HepG2 (cell line): ENCODE data around the gene RPS2. TPM values are rescaled to one million over a fixed set of nuclear protein-coding genes. Genes with fewer than 3 reads are reported as not detected.

Source experiments
- polyA plus RNA-seq, 8 experiments: library from polyadenylated mRNA; depleted of rRNA in 3 of 8; stranded (reverse) in 7 of 8; unstranded in 1 of 8; fragments of >200 nt; fragmentation: Illumina TruSeq in 4 of 8; extraction: Trizol in 4 of 8; gene quantifications; 2 replicates each; pipeline versions ENCODE4 v1.2.1 to v1.2.3, GENCODE V29; 2011 to 2016; ENCODE audit warnings: low read depth in 4 of 8, missing spikeins in 1 of 8, mixed read lengths in 1 of 8; ENCODE audit not compliant: insufficient read depth in 1 of 8
- small RNA-seq, 3 experiments: library from RNA; depleted of rRNA; stranded (forward); fragments of <200 nt; gene quantifications; one replicate each; pipeline ENCODE3, GENCODE V24; 2012; ENCODE audit warnings: low read depth in 2 of 3, low replicate concordance in 1 of 3; ENCODE audit not compliant: insufficient read length in 3 of 3, insufficient read depth in 2 of 3
- total RNA-seq, 5 experiments: library from RNA; depleted of rRNA; stranded (reverse); fragments of >200 nt; fragmentation: Illumina TruSeq; extraction: Trizol; gene quantifications; 2 replicates each; pipeline ENCODE4 v1.2.3, GENCODE V29; 2016; ENCODE audit warnings: low read depth in 1 of 5

RPS2 gene
- total and polyA plus RNA-seq, 2 of the 13 experiments (the other 11 are each of a cell fraction or from before 2014, with no cell fraction given) = 1,908 to 4,514 TPM

Small RNA genes within 50 kb of the gene (small RNA-seq; reads per million reads assigned to genes)
- gene AC005363.2 (0 reads per million in 3 experiments), gene RN7SL219P (0 reads per million in 3 experiments), gene SNORA10 (0 reads per million in 3 experiments), gene SNORA64 (0 reads per million in 3 experiments)

Other genes starting within 250 kb of the RPS2 start
- gene NME3, start 193.3 kb downstream of the RPS2 start, total RNA-seq (2016; rRNA removed; fragmentation: Illumina TruSeq; extraction: Trizol) = 4.9 and 15.9 TPM in 2 replicates
- gene NME3, start 193.3 kb downstream of the RPS2 start, polyA plus RNA-seq (2011; rRNA removed) = 10.4 and 13.9 TPM in 2 replicates
- gene EME2, start 192.0 kb downstream of the RPS2 start, total RNA-seq (2016; rRNA removed; fragmentation: Illumina TruSeq; extraction: Trizol) = 1.7 and 7.6 TPM in 2 replicates
- gene EME2, start 192.0 kb downstream of the RPS2 start, polyA plus RNA-seq (2011; rRNA removed) = 4.4 and 6.5 TPM in 2 replicates
- gene MRPS34, start 191.7 kb downstream of the RPS2 start, total RNA-seq (2016; rRNA removed; fragmentation: Illumina TruSeq; extraction: Trizol) = 129 and 131 TPM in 2 replicates
- gene MRPS34, start 191.7 kb downstream of the RPS2 start, polyA plus RNA-seq (2011; rRNA removed) = 61.3 and 63.5 TPM in 2 replicates
- 8.2 and 13.2 TPM in 2 replicates for gene SPSB3, start 182.3 kb downstream of the RPS2 start, total RNA-seq (2016; rRNA removed; fragmentation: Illumina TruSeq; extraction: Trizol)
- gene SPSB3, start 182.3 kb downstream of the RPS2 start, polyA plus RNA-seq (2011; rRNA removed) = 21.9 and 26.7 TPM in 2 replicates
- 43.8 and 61.5 TPM in 2 replicates for gene NUBP2, start 181.9 kb downstream of the RPS2 start, total RNA-seq (2016; rRNA removed; fragmentation: Illumina TruSeq; extraction: Trizol)
- 25.7 and 33.5 TPM in 2 replicates for gene NUBP2, start 181.9 kb downstream of the RPS2 start, polyA plus RNA-seq (2011; rRNA removed)
- 0.81 and 2.4 TPM in 2 replicates for gene IGFALS, start 171.1 kb downstream of the RPS2 start, total RNA-seq (2016; rRNA removed; fragmentation: Illumina TruSeq; extraction: Trizol)
- 0.34 and 0.95 TPM in 2 replicates for gene IGFALS, start 171.1 kb downstream of the RPS2 start, polyA plus RNA-seq (2011; rRNA removed)
- gene HAGH, start 138.0 kb downstream of the RPS2 start, total RNA-seq (2016; rRNA removed; fragmentation: Illumina TruSeq; extraction: Trizol) = 55.6 and 70.4 TPM in 2 replicates
- gene HAGH, start 138.0 kb downstream of the RPS2 start, polyA plus RNA-seq (2011; rRNA removed) = 95.4 and 110 TPM in 2 replicates
- gene FAHD1, start 137.6 kb downstream of the RPS2 start, total RNA-seq (2016; rRNA removed; fragmentation: Illumina TruSeq; extraction: Trizol) = 45.3 and 55.1 TPM in 2 replicates
- gene FAHD1, start 137.6 kb downstream of the RPS2 start, polyA plus RNA-seq (2011; rRNA removed) = 39.0 and 45.0 TPM in 2 replicates
- gene MEIOB, start 92.7 kb downstream of the RPS2 start, total RNA-seq (2016; rRNA removed; fragmentation: Illumina TruSeq; extraction: Trizol) = not detected in 2 replicates
- gene MEIOB, start 92.7 kb downstream of the RPS2 start, polyA plus RNA-seq (2011; rRNA removed) = 0.05 and 0.17 TPM in 2 replicates
- not detected in 2 replicates for gene HS3ST6, start 46.4 kb downstream of the RPS2 start, total RNA-seq (2016; rRNA removed; fragmentation: Illumina TruSeq; extraction: Trizol)
- gene HS3ST6, start 46.4 kb downstream of the RPS2 start, polyA plus RNA-seq (2011; rRNA removed) = not detected in 2 replicates
- 32.1 and 49.0 TPM in 2 replicates for gene MSRB1, start 21.6 kb downstream of the RPS2 start, total RNA-seq (2016; rRNA removed; fragmentation: Illumina TruSeq; extraction: Trizol)
- 75.4 and 84.2 TPM in 2 replicates for gene MSRB1, start 21.6 kb downstream of the RPS2 start, polyA plus RNA-seq (2011; rRNA removed)
- gene RPL3L, start 10.1 kb downstream of the RPS2 start, total RNA-seq (2016; rRNA removed; fragmentation: Illumina TruSeq; extraction: Trizol) = not detected in 2 replicates
- gene RPL3L, start 10.1 kb downstream of the RPS2 start, polyA plus RNA-seq (2011; rRNA removed) = 0.17 and 0.30 TPM in 2 replicates
- 143 and 157 TPM in 2 replicates for gene NDUFB10, start 5.3 kb downstream of the RPS2 start, total RNA-seq (2016; rRNA removed; fragmentation: Illumina TruSeq; extraction: Trizol)
- gene NDUFB10, start 5.3 kb downstream of the RPS2 start, polyA plus RNA-seq (2011; rRNA removed) = 68.6 and 73.7 TPM in 2 replicates
- not detected in 2 replicates for gene RNF151, start 2.0 kb upstream of the RPS2 start, total RNA-seq (2016; rRNA removed; fragmentation: Illumina TruSeq; extraction: Trizol)
- gene RNF151, start 2.0 kb upstream of the RPS2 start, polyA plus RNA-seq (2011; rRNA removed) = not detected in 2 replicates
- 31.2 and 38.0 TPM in 2 replicates for gene TBL3, start 7.2 kb upstream of the RPS2 start, total RNA-seq (2016; rRNA removed; fragmentation: Illumina TruSeq; extraction: Trizol)
- gene TBL3, start 7.2 kb upstream of the RPS2 start, polyA plus RNA-seq (2011; rRNA removed) = 16.8 and 24.9 TPM in 2 replicates
- gene NOXO1, start 16.6 kb upstream of the RPS2 start, total RNA-seq (2016; rRNA removed; fragmentation: Illumina TruSeq; extraction: Trizol) = 0.21 and 1.4 TPM in 2 replicates
- gene NOXO1, start 16.6 kb upstream of the RPS2 start, polyA plus RNA-seq (2011; rRNA removed) = 0.69 and 1.4 TPM in 2 replicates
- gene GFER, start 19.4 kb upstream of the RPS2 start, total RNA-seq (2016; rRNA removed; fragmentation: Illumina TruSeq; extraction: Trizol) = 68.3 and 71.7 TPM in 2 replicates
- 28.6 and 35.9 TPM in 2 replicates for gene GFER, start 19.4 kb upstream of the RPS2 start, polyA plus RNA-seq (2011; rRNA removed)
- gene SYNGR3, start 25.1 kb upstream of the RPS2 start, total RNA-seq (2016; rRNA removed; fragmentation: Illumina TruSeq; extraction: Trizol) = 0.58 and 0.97 TPM in 2 replicates
- 5.7 and 7.4 TPM in 2 replicates for gene SYNGR3, start 25.1 kb upstream of the RPS2 start, polyA plus RNA-seq (2011; rRNA removed)
- gene ZNF598, start 45.0 kb upstream of the RPS2 start, total RNA-seq (2016; rRNA removed; fragmentation: Illumina TruSeq; extraction: Trizol) = 9.5 and 13.5 TPM in 2 replicates
- gene ZNF598, start 45.0 kb upstream of the RPS2 start, polyA plus RNA-seq (2011; rRNA removed) = 14.2 and 17.6 TPM in 2 replicates
- 0.97 TPM in 1 of 2 replicates, not detected in the other for gene NPW, start 55.0 kb upstream of the RPS2 start, total RNA-seq (2016; rRNA removed; fragmentation: Illumina TruSeq; extraction: Trizol)
- 0.24 and 0.25 TPM in 2 replicates for gene NPW, start 55.0 kb upstream of the RPS2 start, polyA plus RNA-seq (2011; rRNA removed)
- 15.8 and 23.7 TPM in 2 replicates for gene NHERF2, start 62.1 kb upstream of the RPS2 start, total RNA-seq (2016; rRNA removed; fragmentation: Illumina TruSeq; extraction: Trizol)
- 39.3 and 47.2 TPM in 2 replicates for gene NHERF2, start 62.1 kb upstream of the RPS2 start, polyA plus RNA-seq (2011; rRNA removed)
- gene NTHL1, start 83.0 kb upstream of the RPS2 start, total RNA-seq (2016; rRNA removed; fragmentation: Illumina TruSeq; extraction: Trizol) = 64.8 and 64.9 TPM in 2 replicates
- 47.5 and 55.6 TPM in 2 replicates for gene NTHL1, start 83.0 kb upstream of the RPS2 start, polyA plus RNA-seq (2011; rRNA removed)
- 10.3 and 19.6 TPM in 2 replicates for gene TSC2, start 83.2 kb upstream of the RPS2 start, total RNA-seq (2016; rRNA removed; fragmentation: Illumina TruSeq; extraction: Trizol)
- 40.4 and 44.6 TPM in 2 replicates for gene TSC2, start 83.2 kb upstream of the RPS2 start, polyA plus RNA-seq (2011; rRNA removed)
- gene PKD1, start 171.1 kb upstream of the RPS2 start, total RNA-seq (2016; rRNA removed; fragmentation: Illumina TruSeq; extraction: Trizol) = 9.1 and 22.1 TPM in 2 replicates
- gene PKD1, start 171.1 kb upstream of the RPS2 start, polyA plus RNA-seq (2011; rRNA removed) = 23.0 and 40.7 TPM in 2 replicates
- 0.45 and 0.86 TPM in 2 replicates for gene RAB26, start 183.8 kb upstream of the RPS2 start, total RNA-seq (2016; rRNA removed; fragmentation: Illumina TruSeq; extraction: Trizol)
- 3.6 and 3.7 TPM in 2 replicates for gene RAB26, start 183.8 kb upstream of the RPS2 start, polyA plus RNA-seq (2011; rRNA removed)
- gene TRAF7, start 191.0 kb upstream of the RPS2 start, total RNA-seq (2016; rRNA removed; fragmentation: Illumina TruSeq; extraction: Trizol) = 40.3 and 47.9 TPM in 2 replicates
- 65.6 and 67.9 TPM in 2 replicates for gene TRAF7, start 191.0 kb upstream of the RPS2 start, polyA plus RNA-seq (2011; rRNA removed)
- gene CASKIN1, start 231.8 kb upstream of the RPS2 start, total RNA-seq (2016; rRNA removed; fragmentation: Illumina TruSeq; extraction: Trizol) = 1.2 and 1.4 TPM in 2 replicates
- gene CASKIN1, start 231.8 kb upstream of the RPS2 start, polyA plus RNA-seq (2011; rRNA removed) = 2.2 and 9.4 TPM in 2 replicates
- gene MLST8, start 240.6 kb upstream of the RPS2 start, total RNA-seq (2016; rRNA removed; fragmentation: Illumina TruSeq; extraction: Trizol) = 25.2 and 30.8 TPM in 2 replicates
- 70.9 and 72.7 TPM in 2 replicates for gene MLST8, start 240.6 kb upstream of the RPS2 start, polyA plus RNA-seq (2011; rRNA removed)
- gene BRICD5, start 246.0 kb upstream of the RPS2 start, total RNA-seq (2016; rRNA removed; fragmentation: Illumina TruSeq; extraction: Trizol) = 1.7 and 5.8 TPM in 2 replicates
- 1.6 and 2.0 TPM in 2 replicates for gene BRICD5, start 246.0 kb upstream of the RPS2 start, polyA plus RNA-seq (2011; rRNA removed)